A673 (cell line): ENCODE data around the gene TUBA1C.
"Not testable (repeated sequence)": the region's sequence is repeated elsewhere in the genome, so short reads cannot be mapped to it uniquely, and the experiment has no call there.

Source experiments
- EZH2 ChIP-seq: fragments of 200-600 bp; sonication (generic); IDR thresholded peaks from 2 replicates; pipeline ENCODE4 v1.6.1; 2017; ENCODE audit warnings: borderline replicate concordance, low read depth, mild to moderate bottlenecking, mixed read lengths, antibody characterized with exemption, low read length; ENCODE audit not compliant: poor library complexity, severe bottlenecking
- TF ChIP-seq, protein P1 (sequence below): fragments of 300-800, 200-600 bp; sonication (generic); conservative IDR thresholded peaks from 2 replicates; pipeline ENCODE4 v1.5.1; 2017; ENCODE audit warnings: low read depth, mild to moderate bottlenecking, antibody characterized with exemption, low read length, moderate library complexity, mixed read lengths

DNA sequence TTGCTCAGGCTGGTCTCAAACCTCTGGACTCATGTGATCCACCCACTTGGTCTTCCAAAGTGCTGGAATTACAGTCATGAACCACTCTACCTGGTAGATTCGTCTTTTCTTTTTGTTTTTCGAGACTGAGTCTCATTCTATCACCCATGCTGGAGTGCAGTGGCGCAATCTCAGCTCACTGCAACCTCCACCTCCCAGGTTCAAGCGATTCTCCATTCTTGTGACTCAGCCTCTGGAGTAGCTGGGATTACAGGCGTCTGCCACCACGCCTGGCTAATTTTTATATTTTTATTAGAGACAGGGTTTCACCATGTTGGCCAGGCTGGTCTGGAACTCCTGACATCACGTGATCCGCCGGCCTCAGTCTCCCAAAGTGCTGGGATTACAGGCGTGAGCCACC lies 9.4 kb upstream of the TUBA1C start:
- TF ChIP-seq, protein P1, sequence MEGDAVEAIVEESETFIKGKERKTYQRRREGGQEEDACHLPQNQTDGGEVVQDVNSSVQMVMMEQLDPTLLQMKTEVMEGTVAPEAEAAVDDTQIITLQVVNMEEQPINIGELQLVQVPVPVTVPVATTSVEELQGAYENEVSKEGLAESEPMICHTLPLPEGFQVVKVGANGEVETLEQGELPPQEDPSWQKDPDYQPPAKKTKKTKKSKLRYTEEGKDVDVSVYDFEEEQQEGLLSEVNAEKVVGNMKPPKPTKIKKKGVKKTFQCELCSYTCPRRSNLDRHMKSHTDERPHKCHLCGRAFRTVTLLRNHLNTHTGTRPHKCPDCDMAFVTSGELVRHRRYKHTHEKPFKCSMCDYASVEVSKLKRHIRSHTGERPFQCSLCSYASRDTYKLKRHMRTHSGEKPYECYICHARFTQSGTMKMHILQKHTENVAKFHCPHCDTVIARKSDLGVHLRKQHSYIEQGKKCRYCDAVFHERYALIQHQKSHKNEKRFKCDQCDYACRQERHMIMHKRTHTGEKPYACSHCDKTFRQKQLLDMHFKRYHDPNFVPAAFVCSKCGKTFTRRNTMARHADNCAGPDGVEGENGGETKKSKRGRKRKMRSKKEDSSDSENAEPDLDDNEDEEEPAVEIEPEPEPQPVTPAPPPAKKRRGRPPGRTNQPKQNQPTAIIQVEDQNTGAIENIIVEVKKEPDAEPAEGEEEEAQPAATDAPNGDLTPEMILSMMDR = not testable (repeated sequence)
- not testable (repeated sequence) for TF ChIP-seq EZH2
